IMR-90 (cell line): ENCODE data around the gene GP9. TPM values are rescaled to one million over a fixed set of nuclear protein-coding genes. Genes with fewer than 3 reads are reported as not detected.

Experiments
- ATAC-seq: fragments of 200-7000 bp; cut with Tn5 transposase; 2 replicates; pipeline ENCODE4 v1.9.1; 2020; ENCODE audit warnings: low read depth, mild to moderate bottlenecking, moderate library complexity
- BruUV-seq: library from RNA; stranded (reverse); fragments of 400-500 nt; replicated peaks from 2 replicates; lab custom pipeline; 2021; lab: Mats Ljungman, UMichigan
- CTCF ChIA-PET: fragments of 300-600 bp; formaldehyde crosslinking; extraction: SDS; loops from one replicate; lab custom pipeline; 2021; ENCODE audit warnings: antibody characterized with exemption; lab: Yijun Ruan, JAX
- POLR2A ChIA-PET: fragments of 300-600 bp; sonication (Branson Sonifier 250); formaldehyde crosslinking; loops from one replicate; lab custom pipeline; 2022; ENCODE audit warnings: antibody characterized with exemption; ENCODE audit not compliant: unreplicated experiment; lab: Charles Lee
- DNase-seq: peaks from one replicate; pipeline ENCODE4 v3.0.0; 2013
- H2AFZ ChIP-seq: replicated peaks from 2 replicates; pipeline ENCODE3; 2013; ENCODE audit warnings: low read length, mild to moderate bottlenecking; ENCODE audit not compliant: poor library complexity
- H2AK5ac ChIP-seq: 2 replicates; pipeline ENCODE4 v1.6.1; 2013; ENCODE audit warnings: low read depth, low read length, inconsistent platforms
- H2AK9ac ChIP-seq: replicated peaks from 2 replicates; pipeline ENCODE3; 2013; ENCODE audit warnings: mild to moderate bottlenecking, low read depth, low read length, moderate library complexity; ENCODE audit not compliant: poor library complexity
- H2BK120ac ChIP-seq: 2 replicates; pipeline ENCODE4 v1.6.1; 2013; ENCODE audit warnings: low read depth, low read length, inconsistent platforms
- H2BK15ac ChIP-seq: 3 replicates; pipeline ENCODE4 v1.6.1; 2013; ENCODE audit warnings: low read depth, low read length, inconsistent platforms
- H2BK20ac ChIP-seq: 2 replicates; pipeline ENCODE4 v1.6.1; 2013; ENCODE audit warnings: low read depth, mild to moderate bottlenecking, inconsistent platforms, low read length, moderate library complexity
- H2BK5ac ChIP-seq: 2 replicates; pipeline ENCODE4 v1.6.1; 2013; ENCODE audit warnings: mild to moderate bottlenecking, low read depth, low read length, inconsistent platforms; ENCODE audit not compliant: poor library complexity, severe bottlenecking
- H3K14ac ChIP-seq: replicated peaks from 2 replicates; pipeline ENCODE4 v1.6.1; 2013; ENCODE audit warnings: low read depth, low read length, inconsistent platforms
- H3K18ac ChIP-seq: 2 replicates; pipeline ENCODE4 v1.6.1; 2013; ENCODE audit warnings: low read depth, low read length, control low read depth
- H3K23ac ChIP-seq: 2 replicates; pipeline ENCODE4 v1.6.1; 2013; ENCODE audit warnings: low read depth, low read length, inconsistent platforms
- H3K27ac ChIP-seq: 2 replicates; pipeline ENCODE4 v1.5.1; 2013; ENCODE audit warnings: mild to moderate bottlenecking, control low read depth, low read length; ENCODE audit not compliant: insufficient read depth
- H3K27me3 ChIP-seq: 2 replicates; pipeline ENCODE4 v1.6.1; 2013; ENCODE audit warnings: low read length; ENCODE audit not compliant: control insufficient read depth, insufficient read depth
- H3K36me3 ChIP-seq: 2 replicates; pipeline ENCODE4 v1.6.1; 2013; ENCODE audit warnings: low read length, mixed read lengths; ENCODE audit not compliant: control insufficient read depth, insufficient read depth
- H3K4ac ChIP-seq: 2 replicates; pipeline ENCODE4 v1.6.1; 2013; ENCODE audit warnings: low read depth, low read length, inconsistent platforms
- H3K4me1 ChIP-seq: 2 replicates; pipeline ENCODE4 v1.6.1; 2013; ENCODE audit warnings: low read length, mixed read lengths; ENCODE audit not compliant: control insufficient read depth, insufficient read depth
- H3K4me2 ChIP-seq: 2 replicates; pipeline ENCODE4 v1.6.1; 2013; ENCODE audit warnings: low read depth, mild to moderate bottlenecking, control low read depth, low read length, moderate library complexity
- H3K4me3 ChIP-seq: 2 replicates; pipeline ENCODE4 v1.5.1; 2013; ENCODE audit warnings: low read depth, mild to moderate bottlenecking, control low read depth, low read length, moderate library complexity; ENCODE audit not compliant: insufficient read depth
- H3K56ac ChIP-seq: 2 replicates; pipeline ENCODE4 v1.6.1; 2013; ENCODE audit warnings: low read length, inconsistent platforms; ENCODE audit not compliant: insufficient read depth; ENCODE audit errors: extremely low read depth
- H3K79me1 ChIP-seq, 2 experiments: 2 replicates each; pipeline ENCODE4 v1.6.1; 2013; ENCODE audit warnings: low read length in 2 of 2, inconsistent platforms in 1 of 2, low read depth in 1 of 2
- H3K9ac ChIP-seq: 2 replicates; pipeline ENCODE4 v1.6.1; 2013; ENCODE audit warnings: low read depth, low read length, control low read depth
- H3K9me1 ChIP-seq: 2 replicates; pipeline ENCODE4 v1.6.1; 2013; ENCODE audit warnings: low read length, inconsistent platforms; ENCODE audit not compliant: insufficient read depth
- H3K9me3 ChIP-seq: 2 replicates; pipeline ENCODE4 v1.6.1; 2013; ENCODE audit warnings: low read length; ENCODE audit not compliant: control insufficient read depth, insufficient read depth
- H4K20me1 ChIP-seq: 2 replicates; pipeline ENCODE4 v1.6.1; 2013; ENCODE audit warnings: low read length, inconsistent platforms; ENCODE audit not compliant: insufficient read depth
- H4K5ac ChIP-seq: 2 replicates; pipeline ENCODE4 v1.6.1; 2013; ENCODE audit warnings: mild to moderate bottlenecking, low read depth, low read length, control low read depth
- H4K8ac ChIP-seq, 2 experiments: 2 replicates each; pipeline ENCODE4 v1.6.1; 2013; ENCODE audit warnings: low read depth in 2 of 2, low read length in 2 of 2, control low read depth in 1 of 2, inconsistent platforms in 1 of 2
- H4K91ac ChIP-seq: 2 replicates; pipeline ENCODE4 v1.6.1; 2013; ENCODE audit warnings: low read depth, low read length, inconsistent platforms; ENCODE audit not compliant: insufficient read depth
- BHLHE40 ChIP-seq: fragments of 150-350 bp; IDR thresholded peaks from 2 replicates; pipeline ENCODE4 v1.6.1; 2016; ENCODE audit warnings: mild to moderate bottlenecking, low read depth, low read length
- CEBPB ChIP-seq: IDR thresholded peaks from 2 replicates; pipeline ENCODE4 v1.6.1; 2012; ENCODE audit warnings: low read depth, low read length, improper control_type of control experiment
- CTCF ChIP-seq: conservative IDR thresholded peaks from 2 replicates; pipeline ENCODE4 v1.5.1; 2012; ENCODE audit warnings: mild to moderate bottlenecking, low read depth, low read length, improper control_type of control experiment
- MAFK ChIP-seq: IDR thresholded peaks from 2 replicates; pipeline ENCODE4 v1.6.1; 2012; ENCODE audit warnings: low read depth, low read length, improper control_type of control experiment
- MXI1 ChIP-seq: IDR thresholded peaks from 2 replicates; pipeline ENCODE4 v1.6.1; 2012; ENCODE audit warnings: low read depth, mild to moderate bottlenecking, low read length, moderate library complexity, borderline replicate concordance
- NFE2L2 ChIP-seq: fragments of 150-350 bp; IDR thresholded peaks from 2 replicates; pipeline ENCODE4 v1.6.1; 2016; ENCODE audit warnings: low read depth, mild to moderate bottlenecking, low read length
- POLR2A ChIP-seq: IDR thresholded peaks from 2 replicates; pipeline ENCODE4 v1.6.1; 2012; ENCODE audit warnings: mild to moderate bottlenecking, low read depth, low read length
- RAD21 ChIP-seq: IDR thresholded peaks from 2 replicates; pipeline ENCODE4 v1.6.1; 2012; ENCODE audit warnings: low read length, improper control_type of control experiment
- SMC3 ChIP-seq: fragments of 150-350 bp; IDR thresholded peaks from 2 replicates; pipeline ENCODE4 v1.6.1; 2016; ENCODE audit warnings: low read depth, mild to moderate bottlenecking, antibody characterized with exemption, low read length, moderate library complexity
- WGBS, 2 experiments: methylation state at CpG; one replicate each; pipeline versions ENCODE4 v1.1.5 to v1.1.7; 2013; ENCODE audit warnings: missing lambda C conversion rate in 2 of 2; ENCODE audit not compliant: insufficient read length in 1 of 2; ENCODE audit errors: extremely low coverage in 2 of 2; 5-methylcytosine and 5-hydroxymethylcytosine counted together
- dilution Hi-C: fragments of 300-500 bp; cut with HindIII; formaldehyde crosslinking; loops from one replicate; pipeline ENCODE4 v1.14.3; 2018; ENCODE audit warnings: low sequenced_read_pairs; ENCODE audit not compliant: unreplicated experiment
- in situ Hi-C: fragments of 300-500 bp; cut with MboI; formaldehyde crosslinking; loops from 3 replicates; pipeline ENCODE4 v1.14.3; 2019; ENCODE audit warnings: low sequenced_read_pairs, inconsistent platforms, mixed read lengths
- intact Hi-C: fragments of 100-400 bp; cut with micrococcal nuclease; formaldehyde crosslinking; loops from 2 replicates; pipeline ENCODE4 v1.10.0; 2022
- polyA plus RNA-seq, 3 experiments: library from polyadenylated mRNA; depleted of rRNA; stranded (reverse); fragments of >200 nt; gene quantifications; 2 replicates each; pipeline ENCODE4 v1.2.3, GENCODE V29; 2012; ENCODE audit warnings: low replicate concordance in 1 of 3
- total RNA-seq: library from RNA; depleted of rRNA; stranded (reverse); fragments of >200 nt; gene quantifications from 2 replicates; pipeline ENCODE4 v1.2.3, GENCODE V29; 2012
- TF ChIP-seq, protein P1 (sequence below): fragments of 150-350 bp; IDR thresholded peaks from 2 replicates; pipeline ENCODE4 v1.6.1; 2017; ENCODE audit warnings: mild to moderate bottlenecking, antibody characterized with exemption, low read length, low read depth
- TF ChIP-seq, protein P2 (sequence below): fragments of 150-350 bp; IDR thresholded peaks from 2 replicates; pipeline ENCODE4 v1.6.1; 2016; ENCODE audit warnings: low read depth, mild to moderate bottlenecking, low read length, moderate library complexity, borderline replicate concordance

The GP9 gene
- total and polyA plus RNA-seq, 2 of the 4 experiments (the other 2 are of a cell fraction): not detected

DNA sequence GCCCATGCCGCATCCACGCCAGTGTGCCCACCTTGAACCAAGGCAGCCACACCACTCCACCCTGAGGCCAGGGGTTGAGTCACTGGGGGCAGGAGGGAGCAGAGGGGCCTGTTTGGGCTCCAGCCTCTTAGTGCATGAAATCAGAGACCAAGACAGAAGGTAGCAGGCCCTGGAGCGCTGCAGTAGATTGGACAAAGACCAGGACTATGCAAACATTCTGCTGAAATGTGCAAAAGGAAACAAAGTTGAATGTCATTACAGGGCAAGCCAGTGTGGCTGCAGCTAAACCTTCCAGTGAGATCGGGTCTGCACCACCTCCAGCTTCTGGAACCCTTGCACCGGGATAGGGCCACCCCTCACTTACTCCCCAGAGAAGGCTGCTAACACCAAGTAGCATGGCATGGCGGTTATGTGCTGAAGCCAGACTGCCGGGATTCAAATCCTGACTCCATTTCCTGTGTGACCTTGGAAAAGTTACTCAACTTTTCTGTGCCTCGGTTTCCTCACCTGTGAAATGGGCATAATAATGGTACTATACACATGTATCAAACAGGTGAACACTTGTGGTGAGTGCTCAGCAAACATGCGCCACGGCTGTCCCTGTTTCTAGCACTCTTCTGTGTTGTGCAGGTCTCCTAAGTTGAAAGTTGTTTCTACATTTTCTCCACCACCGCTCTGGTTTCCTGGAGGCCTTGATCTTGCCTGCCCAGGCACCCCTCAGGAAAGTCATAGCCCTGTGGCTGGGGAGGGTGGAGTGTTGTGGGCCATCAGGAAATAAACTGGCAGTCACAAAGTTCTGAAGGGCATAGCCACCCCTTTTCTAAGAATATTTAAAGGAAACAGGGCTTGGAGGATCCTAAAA lies 25.0 kb upstream of the GP9 start:
- H3K18ac ChIP-seq: no peak overlapping the region
- H3K27ac ChIP-seq: no peak overlapping the region
- H3K9me3 ChIP-seq: no peaks in the 10 kb centered on the region; the same call in 1 of the 2 replicates
- H3K9me1 ChIP-seq: no peaks in the 10 kb centered on the region
- H2AK9ac ChIP-seq: no peak overlapping the region
- dilution Hi-C loops (no loop called here), intact Hi-C loops (no loop called here), in situ Hi-C loops (no loop called here)
- no peaks in the 10 kb centered on the region for H3K79me1 ChIP-seq
- no peak overlapping the region for H2BK15ac ChIP-seq
- no peak overlapping the region for H4K8ac ChIP-seq
- no peak overlapping the region for H2AK5ac ChIP-seq
- H3K14ac ChIP-seq: no peak overlapping the region
- H2BK20ac ChIP-seq: no peak overlapping the region
- peaks cover 5% of the 10 kb centered on the region; the same call in 1 of the 2 replicates for H4K20me1 ChIP-seq
- H3K4ac ChIP-seq: no peak overlapping the region
- no peak overlapping the region for H3K4me3 ChIP-seq
- H3K27me3 ChIP-seq: peaks cover 44% of the 10 kb centered on the region; the same call in 1 of the 2 replicates
- H3K56ac ChIP-seq: no peak overlapping the region
- no peak overlapping the region for H4K91ac ChIP-seq
- H3K23ac ChIP-seq: no peak overlapping the region
- WGBS, 2 experiments: 80% methylated on average over 2 of the region's 11 CpGs; no CpG with 5 or more reads in 1 of the 2 experiments
- no peak overlapping the region for H2BK120ac ChIP-seq
- H2BK5ac ChIP-seq: no peak overlapping the region
- H4K5ac ChIP-seq: no peak overlapping the region
- CTCF ChIA-PET: interaction anchor here (1.6 kb wide), 1 partner anchor 16 kb away, joined by 4 read pairs; no protein-coding TSS in a partner anchor
- TF ChIP-seq, protein P1, sequence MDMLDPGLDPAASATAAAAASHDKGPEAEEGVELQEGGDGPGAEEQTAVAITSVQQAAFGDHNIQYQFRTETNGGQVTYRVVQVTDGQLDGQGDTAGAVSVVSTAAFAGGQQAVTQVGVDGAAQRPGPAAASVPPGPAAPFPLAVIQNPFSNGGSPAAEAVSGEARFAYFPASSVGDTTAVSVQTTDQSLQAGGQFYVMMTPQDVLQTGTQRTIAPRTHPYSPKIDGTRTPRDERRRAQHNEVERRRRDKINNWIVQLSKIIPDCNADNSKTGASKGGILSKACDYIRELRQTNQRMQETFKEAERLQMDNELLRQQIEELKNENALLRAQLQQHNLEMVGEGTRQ: no peak
- no peak for TF ChIP-seq CEBPB
- TF ChIP-seq MXI1: no peak
- no peak for TF ChIP-seq RAD21
- no peak for TF ChIP-seq POLR2A
- no peak for TF ChIP-seq NFE2L2
- TF ChIP-seq, protein P2, sequence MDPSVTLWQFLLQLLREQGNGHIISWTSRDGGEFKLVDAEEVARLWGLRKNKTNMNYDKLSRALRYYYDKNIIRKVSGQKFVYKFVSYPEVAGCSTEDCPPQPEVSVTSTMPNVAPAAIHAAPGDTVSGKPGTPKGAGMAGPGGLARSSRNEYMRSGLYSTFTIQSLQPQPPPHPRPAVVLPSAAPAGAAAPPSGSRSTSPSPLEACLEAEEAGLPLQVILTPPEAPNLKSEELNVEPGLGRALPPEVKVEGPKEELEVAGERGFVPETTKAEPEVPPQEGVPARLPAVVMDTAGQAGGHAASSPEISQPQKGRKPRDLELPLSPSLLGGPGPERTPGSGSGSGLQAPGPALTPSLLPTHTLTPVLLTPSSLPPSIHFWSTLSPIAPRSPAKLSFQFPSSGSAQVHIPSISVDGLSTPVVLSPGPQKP: no peak
- TF ChIP-seq BHLHE40: no peak
- no peak for TF ChIP-seq SMC3
- TF ChIP-seq CTCF: no peak
- no peak for TF ChIP-seq MAFK
- no peak overlapping the region for H3K9ac ChIP-seq
- POLR2A ChIA-PET: no interaction called here
- H3K4me1 ChIP-seq: peaks cover 2% of the 10 kb centered on the region; the same call in 1 of the 2 replicates
- BruUV-seq: no TSS peak
- no peaks in the 10 kb centered on the region for H3K36me3 ChIP-seq
- ATAC-seq (0 out of 2 replicates have a peak, but pooled peaks have one; percentile 29), DNase-seq (no peak)
- H3K4me2 ChIP-seq: no peak overlapping the region
- H2AFZ ChIP-seq: no peak overlapping the region
